Activated CD8-positive, alpha-beta memory T cell treated with anti-CD3 and anti-CD28 coated beads, Interleukin-2, amount 50 U/mL, for 4 hours (primary cell): ENCODE results near the gene TRIM14.

Experiments
- DNase-seq: peaks from one replicate; pipeline ENCODE4 v3.0.0-alpha.2; 2020

TRIM14 gene, protein sequence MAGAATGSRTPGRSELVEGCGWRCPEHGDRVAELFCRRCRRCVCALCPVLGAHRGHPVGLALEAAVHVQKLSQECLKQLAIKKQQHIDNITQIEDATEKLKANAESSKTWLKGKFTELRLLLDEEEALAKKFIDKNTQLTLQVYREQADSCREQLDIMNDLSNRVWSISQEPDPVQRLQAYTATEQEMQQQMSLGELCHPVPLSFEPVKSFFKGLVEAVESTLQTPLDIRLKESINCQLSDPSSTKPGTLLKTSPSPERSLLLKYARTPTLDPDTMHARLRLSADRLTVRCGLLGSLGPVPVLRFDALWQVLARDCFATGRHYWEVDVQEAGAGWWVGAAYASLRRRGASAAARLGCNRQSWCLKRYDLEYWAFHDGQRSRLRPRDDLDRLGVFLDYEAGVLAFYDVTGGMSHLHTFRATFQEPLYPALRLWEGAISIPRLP

GRCh38 chr9:98118640-98119601, at the start of gene TRIM14:
TSS of gene TRIM14 (minus strand) at chr9:98119222. CDS start at chr9:98119188, 34 bp downstream.
- DNase-seq = peak; percentile 60

DNA sequence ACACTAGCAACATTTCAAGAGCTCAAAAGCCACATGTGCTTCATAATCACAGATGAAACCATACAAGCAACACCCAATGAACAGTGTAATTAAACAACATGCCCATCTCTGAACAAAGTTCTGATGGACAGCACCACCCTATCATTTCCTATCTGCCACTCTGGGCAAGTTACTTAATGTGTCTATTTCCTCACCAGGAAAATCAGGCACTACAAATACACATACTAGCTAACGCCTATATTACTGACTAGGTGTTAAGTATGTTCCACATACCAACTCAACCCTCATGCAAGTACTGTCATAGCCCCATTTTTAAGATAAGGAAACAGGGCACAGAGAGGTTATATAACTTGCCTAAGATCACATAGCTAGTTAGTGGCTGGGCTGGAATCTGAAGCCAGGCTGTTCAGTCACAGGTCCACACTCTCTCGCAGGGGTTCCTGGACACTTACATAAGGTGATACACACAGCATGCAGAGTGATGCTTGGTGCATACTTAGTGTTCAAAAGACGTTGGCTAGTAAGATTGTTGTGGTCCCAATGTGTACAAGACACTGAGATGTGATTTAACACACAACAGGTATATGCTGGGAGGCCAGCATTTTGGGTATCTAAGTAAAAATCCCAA, 49.2 kb upstream of the TRIM14 start:
- DNase-seq = no peak

GRCh38 chr9:98164912-98165311, 45.9 kb upstream of the TRIM14 start:
- no peak for DNase-seq

DNA sequence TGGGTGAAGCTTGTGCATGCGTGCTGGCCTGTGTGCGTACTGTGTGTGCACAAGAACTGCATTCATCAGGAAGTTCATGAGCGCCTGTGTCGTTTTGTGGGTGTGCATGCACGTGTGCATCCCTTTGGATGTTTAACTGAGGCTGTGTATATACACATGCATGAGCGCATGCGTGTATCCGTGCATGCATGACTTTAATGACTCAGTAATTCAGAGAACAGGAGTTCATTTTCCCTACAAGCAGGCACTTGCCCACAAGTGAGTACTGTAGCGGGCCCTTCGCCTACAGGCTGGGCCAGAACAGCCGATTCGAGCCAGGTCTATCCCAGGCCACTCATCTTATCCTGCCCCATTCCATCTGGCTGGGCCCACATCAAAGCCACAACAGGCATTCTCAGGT, 43.6 kb upstream of the TRIM14 start:
- DNase-seq = no peak

DNA sequence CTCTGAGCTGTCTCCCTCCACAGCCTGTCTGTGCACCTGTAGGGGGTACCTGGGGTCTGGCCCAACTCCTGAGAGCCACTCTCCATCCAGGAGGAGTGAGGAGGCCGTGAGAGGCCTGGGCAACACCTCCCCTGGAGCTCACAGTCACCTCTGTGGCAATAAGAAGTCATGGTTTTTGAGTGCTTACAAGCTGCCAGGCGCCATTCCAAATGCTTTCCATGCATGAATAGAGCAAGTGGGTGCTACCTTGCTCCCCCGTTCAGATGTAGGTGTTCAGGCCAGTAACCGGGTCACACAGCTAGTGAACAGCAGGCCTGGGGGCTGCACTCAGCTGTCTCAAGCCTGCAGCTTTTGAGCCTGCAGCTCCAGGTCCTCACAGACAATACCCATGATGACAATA, 42.8 kb upstream of the TRIM14 start:
- no peak for DNase-seq

GRCh38 chr9:98159790-98160189, 40.8 kb upstream of the TRIM14 start:
- DNase-seq = no peak

DNA sequence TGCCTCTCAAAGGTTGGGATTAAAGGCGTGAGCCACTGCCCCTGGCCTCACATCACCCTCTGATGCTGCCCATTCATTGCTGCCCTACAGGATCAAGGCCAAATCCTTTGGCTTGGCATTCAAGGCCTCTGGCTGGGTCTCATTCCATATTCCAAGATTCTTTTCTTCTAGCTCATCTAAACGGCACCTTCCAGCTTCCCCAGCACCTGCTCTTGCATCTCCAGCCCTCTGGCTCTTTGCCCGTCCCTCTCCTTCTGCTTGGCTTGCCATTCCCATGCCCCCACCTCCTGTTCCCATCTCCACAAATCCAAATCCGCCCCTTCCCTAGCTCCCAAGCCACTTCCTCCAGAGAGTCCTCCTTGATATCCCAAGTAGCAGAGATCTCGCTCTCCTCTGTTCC, 40.3 kb upstream of the TRIM14 start:
- DNase-seq = no peak

DNA sequence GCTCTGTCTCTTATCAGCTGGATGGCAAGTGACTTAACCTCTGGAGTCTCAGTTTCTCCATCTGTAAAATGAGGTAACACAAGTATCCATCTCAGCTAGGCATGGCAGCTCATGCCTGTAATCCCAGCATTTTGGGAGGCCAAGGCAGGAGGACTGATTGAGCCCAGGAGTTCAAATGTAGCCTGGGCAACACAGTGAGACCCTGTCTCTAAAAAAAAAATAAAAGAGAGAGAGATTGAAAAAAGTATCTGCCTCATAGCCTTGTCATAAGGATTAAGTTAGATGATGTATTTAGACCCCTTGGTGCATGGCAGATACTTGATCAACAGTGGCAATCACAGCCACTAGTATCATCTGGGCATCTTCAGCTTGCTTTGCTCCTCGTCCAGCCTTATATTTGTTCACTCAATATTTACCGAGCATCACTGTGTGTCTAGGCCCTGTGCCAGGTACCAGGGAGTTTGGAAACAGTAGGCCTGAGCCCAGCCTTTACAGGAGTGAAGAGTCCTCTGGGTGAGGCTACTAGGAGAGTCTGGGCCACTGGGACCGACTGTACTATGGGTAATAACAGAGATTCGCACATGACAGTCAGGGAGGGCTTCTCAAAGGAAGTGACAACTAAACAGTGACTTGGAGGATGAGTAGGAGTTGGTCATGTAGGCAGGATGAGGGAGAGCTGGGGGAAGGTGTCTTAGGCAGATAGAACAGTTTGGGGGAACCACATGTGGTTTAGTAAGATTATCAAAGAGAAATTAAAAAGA, 39.2 kb upstream of the TRIM14 start:
- no peak for DNase-seq

DNA sequence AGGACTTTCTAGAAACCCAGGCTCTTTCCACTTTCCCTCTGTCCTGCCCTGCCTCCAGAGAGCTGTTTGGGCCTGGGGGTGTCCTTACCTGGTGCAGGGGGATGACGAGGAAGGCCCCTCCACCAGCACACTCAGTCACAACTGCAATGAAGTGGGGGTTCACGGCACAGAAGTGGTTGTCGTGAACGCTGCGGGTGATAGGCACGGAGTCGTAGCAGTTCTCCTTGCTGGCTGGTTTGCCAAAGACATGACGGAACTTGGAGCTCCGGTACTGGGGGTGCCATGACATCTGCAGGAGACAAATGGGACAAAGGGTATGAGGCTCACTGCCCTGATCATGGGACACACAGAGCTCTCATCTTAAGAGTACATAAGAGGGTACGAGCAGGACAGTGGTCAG, 38.4 kb upstream of the TRIM14 start:
- DNase-seq = no peak

DNA sequence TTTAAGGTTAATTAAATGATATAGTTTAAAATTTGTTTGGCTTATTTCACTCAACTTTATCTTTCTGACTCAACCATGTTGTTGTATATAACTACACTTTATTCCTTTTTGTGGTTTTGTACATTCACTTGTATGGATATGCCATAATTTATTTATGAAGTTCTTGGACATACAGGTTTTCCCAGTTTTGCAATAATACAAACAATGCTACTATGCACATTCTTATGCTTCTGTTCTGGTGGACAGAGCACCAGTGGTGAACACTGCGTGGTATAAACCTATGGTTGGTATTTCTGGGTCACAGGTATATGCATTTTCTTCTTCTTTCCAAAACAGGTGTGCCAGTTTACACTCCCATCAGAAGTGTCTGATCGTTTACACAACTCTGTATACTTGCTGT, 35.7 kb upstream of the TRIM14 start:
- no peak for DNase-seq

DNA sequence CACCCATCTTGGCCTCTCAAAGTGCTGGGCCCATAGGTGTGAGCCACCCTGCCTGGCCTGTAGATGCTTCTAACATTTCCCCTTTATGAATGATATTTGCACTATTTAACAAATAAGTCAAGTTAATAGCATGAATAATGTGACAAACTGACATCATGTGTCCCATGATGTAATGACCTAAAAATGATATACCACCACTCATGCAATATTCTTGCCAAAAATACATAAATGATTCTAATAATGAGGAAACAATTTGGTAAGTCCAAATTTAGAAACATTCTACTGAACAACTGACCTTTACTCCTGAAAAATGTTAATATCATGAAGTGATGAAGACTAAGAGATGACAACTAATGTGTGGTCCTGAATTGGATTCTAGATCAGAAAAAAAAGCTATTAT, 33.5 kb upstream of the TRIM14 start:
- no peak for DNase-seq

DNA sequence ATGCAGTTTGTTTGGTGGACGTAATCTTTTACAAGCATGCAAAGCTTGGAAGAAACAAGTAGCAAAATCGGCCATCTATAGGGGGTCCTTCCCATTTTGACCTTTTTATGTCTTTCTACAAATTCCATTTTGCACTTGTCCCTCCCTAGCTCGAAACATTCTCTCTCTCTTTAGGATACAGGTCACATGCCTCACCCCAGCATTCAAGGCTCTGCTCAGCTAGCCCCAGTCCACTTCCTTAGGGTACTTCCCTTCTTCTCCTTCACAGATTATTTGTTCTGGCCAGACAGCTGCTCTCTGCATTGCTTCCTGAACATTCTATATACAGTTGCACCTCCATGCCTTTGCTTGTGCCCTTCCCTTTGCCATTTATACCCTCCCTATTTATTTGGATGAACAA, 31.7 kb upstream of the TRIM14 start:
- no peak for DNase-seq

DNA sequence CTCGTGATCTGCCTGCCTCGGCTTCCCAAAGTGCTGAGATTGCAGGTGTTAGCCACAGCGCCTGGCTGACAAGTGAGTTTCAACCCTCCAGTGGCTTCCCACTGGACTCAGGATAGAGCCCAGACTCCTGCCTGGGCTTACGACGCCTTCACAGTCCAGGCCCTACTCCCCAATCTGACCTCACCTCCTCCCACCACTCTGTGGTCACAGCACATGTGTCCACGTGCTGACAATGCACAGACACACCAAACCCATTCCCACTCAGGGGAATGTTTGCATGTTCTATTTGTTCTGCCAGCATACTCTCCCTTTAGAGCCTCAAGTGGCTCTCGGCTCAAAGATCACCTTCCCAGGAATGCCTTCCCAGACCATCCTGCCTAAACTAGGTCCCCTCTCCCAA, 31.1 kb upstream of the TRIM14 start:
- no peak for DNase-seq

- no peak for DNase-seq
These were observed 30.4 kb upstream of the TRIM14 start for GRCh38 chr9:98149422-98149821.

- no peak for DNase-seq
These were observed 29.5 kb upstream of the TRIM14 start for GRCh38 chr9:98148486-98148885.

DNA sequence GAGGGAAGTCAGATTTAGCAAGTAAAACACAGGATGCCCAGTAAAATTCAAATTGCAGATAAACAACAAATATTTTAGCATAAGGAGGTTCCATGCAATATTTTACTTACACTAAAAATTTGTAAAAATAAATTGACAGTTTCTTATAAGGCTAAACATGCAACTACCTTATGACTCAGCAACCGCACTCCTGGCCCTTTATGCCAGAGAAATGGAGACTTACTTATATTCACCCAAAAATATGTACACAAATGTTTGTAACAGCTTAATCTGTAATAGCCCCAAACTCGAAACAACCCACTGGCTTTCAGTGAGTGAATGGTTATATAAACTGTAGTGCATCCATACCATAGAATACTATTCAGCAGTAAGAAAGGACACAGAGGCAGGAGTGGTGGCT, 28.6 kb upstream of the TRIM14 start:
- no peak for DNase-seq

GRCh38 chr9:98146101-98146991, 27.3 kb upstream of the TRIM14 start:
- no peak for DNase-seq

DNA sequence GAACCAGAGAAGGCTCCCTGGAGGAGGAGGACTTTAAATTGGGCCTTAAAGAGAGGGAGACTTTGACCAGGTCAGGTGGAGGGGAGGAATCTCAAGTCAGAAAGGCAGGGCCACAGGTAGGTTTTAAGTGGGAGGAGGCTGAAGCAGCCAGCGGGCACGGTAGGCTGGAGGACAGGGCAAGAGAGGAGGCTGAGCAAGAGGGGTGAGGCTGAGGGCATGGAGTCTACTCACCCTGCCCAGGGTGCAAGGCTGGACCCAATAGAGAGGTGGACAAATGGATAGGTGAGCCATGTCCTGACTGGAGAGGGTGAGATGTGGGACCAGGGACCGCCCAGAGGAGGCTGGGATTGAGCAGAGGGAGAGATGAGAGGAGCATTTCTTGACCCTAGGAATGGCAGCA, 25.6 kb upstream of the TRIM14 start:
- no peak for DNase-seq

- DNase-seq = no peak
These were observed 25.1 kb upstream of the TRIM14 start for GRCh38 chr9:98144076-98144475.

- no peak for DNase-seq
These were observed 24.0 kb upstream of the TRIM14 start for GRCh38 chr9:98142925-98143481.
